NB4 (cell line): ENCODE data around the gene SCRN1.

ENCODE experiments used
- DNase-seq: peaks from one replicate; pipeline ENCODE4 v3.0.0; 2010; ENCODE audit warnings: low read depth
- H3K4me3 ChIP-seq: one replicate; pipeline ENCODE4 v1.5.1; 2011; ENCODE audit warnings: mild to moderate bottlenecking, low read depth, low read length, moderate library complexity
- CTCF ChIP-seq: IDR thresholded peaks from one replicate; pipeline ENCODE4 v1.5.1; 2012; ENCODE audit warnings: low read depth, low read length
- MYC ChIP-seq: IDR thresholded peaks from 2 replicates; pipeline ENCODE4 v1.6.1; 2011; ENCODE audit warnings: low read depth, low read length
- POLR2A ChIP-seq: IDR thresholded peaks from 2 replicates; pipeline ENCODE4 v1.6.1; 2011; ENCODE audit warnings: mild to moderate bottlenecking; ENCODE audit not compliant: insufficient read length; ENCODE audit errors: extremely low read depth
- TF ChIP-seq, protein P1 (sequence below): IDR thresholded peaks from 2 replicates; pipeline ENCODE4 v1.6.1; 2011; ENCODE audit warnings: low read depth, low read length

Gene SCRN1

GRCh38 chr7:30029696-30030095 lies 40.1 kb upstream of the SCRN1 start:
- no peak for TF ChIP-seq MYC
- TF ChIP-seq CTCF, result peak; percentile 3
- no peak for TF ChIP-seq POLR2A
- TF ChIP-seq, protein P1, sequence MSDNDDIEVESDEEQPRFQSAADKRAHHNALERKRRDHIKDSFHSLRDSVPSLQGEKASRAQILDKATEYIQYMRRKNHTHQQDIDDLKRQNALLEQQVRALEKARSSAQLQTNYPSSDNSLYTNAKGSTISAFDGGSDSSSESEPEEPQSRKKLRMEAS, result no peak
- peak overlapping the region; percentile 84 for H3K4me3 ChIP-seq
- DNase-seq, result peak; percentile 56

DNA sequence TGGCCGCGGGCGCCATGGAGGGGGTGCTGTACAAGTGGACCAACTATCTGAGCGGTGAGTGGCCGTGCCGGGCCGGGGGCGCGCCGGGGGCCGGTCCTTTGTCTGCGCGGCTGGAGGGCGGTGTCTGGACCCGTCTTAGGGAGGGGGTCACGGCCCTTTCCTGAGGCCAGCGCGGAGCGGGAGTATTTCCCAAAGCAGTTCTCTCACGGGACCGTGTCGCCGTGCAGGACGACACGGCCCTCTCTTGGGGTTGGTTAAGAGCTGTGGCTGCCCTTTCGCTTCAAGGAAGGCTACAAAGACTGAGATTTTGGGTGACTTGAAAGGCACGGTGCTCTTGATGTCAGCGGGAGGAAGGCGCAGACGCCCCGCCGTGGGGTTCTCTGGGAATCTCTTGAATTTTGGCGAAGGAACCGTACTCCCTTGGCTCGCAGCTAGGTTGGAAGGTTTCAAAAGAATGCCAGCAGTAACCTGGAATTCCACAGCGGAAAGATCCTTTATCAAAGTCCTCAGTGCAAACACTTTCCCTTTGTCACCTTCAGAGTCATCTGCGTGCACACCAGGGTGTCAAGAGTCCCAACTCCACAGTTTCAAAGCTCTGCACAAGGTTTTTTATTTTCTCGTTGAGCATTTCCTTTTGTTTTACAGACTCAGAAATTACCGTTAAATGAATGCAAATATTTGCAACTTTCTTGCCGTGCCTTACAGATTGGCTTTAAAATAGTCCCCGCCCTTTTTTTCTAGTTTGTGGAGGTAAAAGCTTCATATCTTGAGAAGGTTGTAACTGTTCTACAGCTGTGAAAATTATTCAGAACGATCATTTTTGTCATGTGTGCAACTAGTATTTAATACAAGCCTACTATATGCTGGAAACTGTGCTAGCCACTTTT lies 39.4 kb upstream of the SCRN1 start:
- DNase-seq, result peak; percentile 72
- H3K4me3 ChIP-seq, result peak overlapping the region; percentile 84
- TF ChIP-seq MYC (no peak), POLR2A (no peak), CTCF (no peak)
- TF ChIP-seq, protein P1, result no peak

- TF ChIP-seq, protein P1, result peak; percentile 30; the same call in 1 of the 2 replicates
- TF ChIP-seq MYC (peak; percentile 65), CTCF (no peak), POLR2A (peak; percentile 43)
- H3K4me3 ChIP-seq, result peak within 1 kb of the TSS; percentile 84
- DNase-seq, result peak; percentile 95
Measured at GRCh38 chr7:30028216-30028748, 38.7 kb upstream of the SCRN1 start, which contains the start of gene PLEKHA8. Gene PLEKHA8 (plus strand): TSS chr7:30028412. CDS start chr7:30028763, 351 bp downstream.

DNA sequence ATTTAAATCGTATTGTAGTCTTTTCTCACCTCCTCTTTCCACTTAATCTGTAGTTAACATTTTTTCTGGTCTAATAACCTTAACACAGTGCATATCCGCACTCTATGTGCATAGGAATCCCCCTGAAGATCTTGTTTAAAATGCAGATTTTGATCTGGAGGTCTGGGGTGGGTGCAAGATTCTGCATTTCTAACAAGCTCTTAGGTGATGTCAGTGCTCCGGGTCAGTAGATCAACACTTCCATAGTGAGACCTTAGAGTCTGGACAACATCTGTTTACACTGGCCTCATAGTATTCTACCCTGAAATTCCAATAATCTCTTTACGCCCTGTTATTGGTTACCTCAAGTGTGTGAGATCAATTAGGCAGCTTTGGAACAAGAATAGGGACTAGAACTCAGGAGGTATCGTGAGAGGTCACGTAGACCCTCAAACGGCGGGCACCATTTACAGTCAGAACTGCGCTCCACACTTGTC lies 38.2 kb upstream of the SCRN1 start:
- DNase-seq, result no peak
- TF ChIP-seq POLR2A, result no peak
- no peak for TF ChIP-seq CTCF
- no peak for TF ChIP-seq MYC
- TF ChIP-seq, protein P1, result no peak
- H3K4me3 ChIP-seq, result peak overlapping the region; percentile 84

- DNase-seq, result no peak
- H3K4me3 ChIP-seq, result peak overlapping the region; percentile 84
- TF ChIP-seq POLR2A (no peak), MYC (no peak), CTCF (no peak)
- TF ChIP-seq, protein P1, result no peak
Measured at GRCh38 chr7:30027065-30027456, 37.5 kb upstream of the SCRN1 start.
